GM21529 (cell line): ENCODE data around the gene RNF39.

ENCODE experiments used
- ATAC-seq: cut with Tn5 transposase; IDR thresholded peaks from one replicate; pipeline ENCODE4 v1.9.1; 2021; ENCODE audit not compliant: unreplicated experiment

RNF39 gene

GRCh38 chr6:30097902-30098768, 22.6 kb upstream of the RNF39 start:
- no peak for ATAC-seq

- ATAC-seq, result no peak
Measured at GRCh38 chr6:30096829-30097228, 21.3 kb upstream of the RNF39 start.

- ATAC-seq, result no peak
Measured at GRCh38 chr6:30093951-30094661, 18.5 kb upstream of the RNF39 start.

- no peak for ATAC-seq
Measured at GRCh38 chr6:30092852-30093543, 17.4 kb upstream of the RNF39 start.

- ATAC-seq, result no peak
Measured at GRCh38 chr6:30091577-30092381, 16.2 kb upstream of the RNF39 start.

GRCh38 chr6:30087876-30088275, 12.3 kb upstream of the RNF39 start:
- ATAC-seq, result no peak

- ATAC-seq, result no peak
Measured at GRCh38 chr6:30077218-30077617, 1.6 kb upstream of the RNF39 start.

- ATAC-seq, result no peak
Measured at GRCh38 chr6:30075790-30076732, 492 bp upstream of the RNF39 start.

- ATAC-seq, result no peak
Measured at GRCh38 chr6:30074331-30075093, 1.1 kb downstream of the RNF39 start.

GRCh38 chr6:30073489-30074235, 1.9 kb downstream of the RNF39 start:
- no peak for ATAC-seq

- ATAC-seq, result no peak
Measured at GRCh38 chr6:30071858-30072257, 3.7 kb downstream of the RNF39 start.

- no peak for ATAC-seq
Measured at GRCh38 chr6:30071081-30071818, 4.3 kb downstream of the RNF39 start.

GRCh38 chr6:30067460-30068139, 8.0 kb downstream of the RNF39 start:
- no peak for ATAC-seq

- ATAC-seq, result peak; percentile 95
Measured at GRCh38 chr6:30066577-30067459, 8.8 kb downstream of the RNF39 start, which contains the start of gene PPP1R11. Gene PPP1R11, plus strand, starts transcription at chr6:30067198. Its CDS starts 213 bp downstream, at chr6:30067411.

- no peak for ATAC-seq
Measured at GRCh38 chr6:30066082-30066481, 9.5 kb downstream of the RNF39 start.

GRCh38 chr6:30063315-30063714, 12.3 kb downstream of the RNF39 start:
- no peak for ATAC-seq
